Lower lobe of right lung (tissue), 2 donors: ENCODE measurements around the gene SPATA7. TPM values are rescaled to one million over a fixed set of nuclear protein-coding genes. Genes with fewer than 3 reads are reported as not detected.

Experiments
- ATAC-seq, 2 donors: fragments of 200-7000 bp; cut with Tn5 transposase; one replicate each; pipeline ENCODE4 v1.9.1; 2020 to 2022; ENCODE audit warnings: mild to moderate bottlenecking in 2 of 2, moderate library complexity in 2 of 2
- DNase-seq: peaks from one replicate; pipeline ENCODE4 v3.0.0-alpha.2; 2020
- H3K27ac ChIP-seq: fragments of 200-600 bp; one replicate; pipeline ENCODE4 v1.8.0; 2022
- H3K27me3 ChIP-seq: fragments of 200-600 bp; one replicate; pipeline ENCODE4 v1.8.0; 2022; ENCODE audit warnings: low read depth
- H3K36me3 ChIP-seq: fragments of 200-600 bp; one replicate; pipeline ENCODE4 v1.8.0; 2022; ENCODE audit warnings: mild to moderate bottlenecking
- H3K4me1 ChIP-seq: fragments of 200-600 bp; one replicate; pipeline ENCODE4 v1.8.0; 2022
- H3K4me3 ChIP-seq: fragments of 200-600 bp; one replicate; pipeline ENCODE4 v1.8.0; 2022; ENCODE audit warnings: mild to moderate bottlenecking
- H3K9me3 ChIP-seq: fragments of 200-600 bp; one replicate; pipeline ENCODE4 v1.8.0; 2022
- intact Hi-C: fragments of 100-400 bp; cut with DNase I; formaldehyde crosslinking; loops from one replicate; pipeline ENCODE4 v1.11.0; 2022
- total RNA-seq: library from RNA; stranded (reverse); fragmentation: NEBNext Ultra II Directional; extraction: Animal tissue kit (Norgen Biotek cat#: 25700); gene quantifications from one replicate; pipeline ENCODE4 v1.2.1, GENCODE V29; 2021
- TF ChIP-seq, protein P1 (sequence below): fragments of 200-600 bp; IDR thresholded peaks from one replicate; pipeline ENCODE4 v1.8.0; 2022; ENCODE audit warnings: antibody characterized with exemption, mild to moderate bottlenecking
- donor health status: DM: no; HTN: yes; CAD: no; lungs with severe emphysema.

The SPATA7 gene
- total RNA-seq, 1 donor from 2014 or later = 12.4 TPM

DNA sequence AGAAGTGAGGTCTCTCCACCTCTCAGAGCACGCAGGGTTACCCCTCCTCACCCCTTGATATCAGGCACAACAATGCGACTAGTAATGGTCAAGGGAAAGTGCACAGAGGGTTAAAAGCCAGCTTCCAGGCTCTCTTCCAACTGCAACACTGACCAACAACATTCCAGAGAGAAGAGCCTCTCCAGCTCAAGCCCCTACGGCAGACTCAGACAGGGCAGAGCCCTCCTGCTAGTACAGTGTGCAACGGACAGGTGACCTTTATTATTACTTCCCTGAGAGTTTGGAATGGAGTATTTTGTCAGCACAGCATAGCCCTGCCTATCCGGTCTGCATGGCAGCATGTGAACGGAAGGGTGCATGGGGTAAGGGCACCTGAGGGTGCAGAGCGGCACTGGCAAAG lies 96.3 kb downstream of the SPATA7 start:
- TF ChIP-seq, protein P1, sequence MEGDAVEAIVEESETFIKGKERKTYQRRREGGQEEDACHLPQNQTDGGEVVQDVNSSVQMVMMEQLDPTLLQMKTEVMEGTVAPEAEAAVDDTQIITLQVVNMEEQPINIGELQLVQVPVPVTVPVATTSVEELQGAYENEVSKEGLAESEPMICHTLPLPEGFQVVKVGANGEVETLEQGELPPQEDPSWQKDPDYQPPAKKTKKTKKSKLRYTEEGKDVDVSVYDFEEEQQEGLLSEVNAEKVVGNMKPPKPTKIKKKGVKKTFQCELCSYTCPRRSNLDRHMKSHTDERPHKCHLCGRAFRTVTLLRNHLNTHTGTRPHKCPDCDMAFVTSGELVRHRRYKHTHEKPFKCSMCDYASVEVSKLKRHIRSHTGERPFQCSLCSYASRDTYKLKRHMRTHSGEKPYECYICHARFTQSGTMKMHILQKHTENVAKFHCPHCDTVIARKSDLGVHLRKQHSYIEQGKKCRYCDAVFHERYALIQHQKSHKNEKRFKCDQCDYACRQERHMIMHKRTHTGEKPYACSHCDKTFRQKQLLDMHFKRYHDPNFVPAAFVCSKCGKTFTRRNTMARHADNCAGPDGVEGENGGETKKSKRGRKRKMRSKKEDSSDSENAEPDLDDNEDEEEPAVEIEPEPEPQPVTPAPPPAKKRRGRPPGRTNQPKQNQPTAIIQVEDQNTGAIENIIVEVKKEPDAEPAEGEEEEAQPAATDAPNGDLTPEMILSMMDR = no peak
- no peaks in the 10 kb centered on the region for H3K27me3 ChIP-seq
- intact Hi-C loops = no loop called here
- H3K4me1 ChIP-seq = no peaks in the 10 kb centered on the region
- DNase-seq = peak; percentile 58
- peak; percentile 92 to 94 for ATAC-seq
- no peak overlapping the region for H3K4me3 ChIP-seq
- peaks cover 69% of the 10 kb centered on the region for H3K36me3 ChIP-seq
- no peaks in the 10 kb centered on the region for H3K9me3 ChIP-seq
- H3K27ac ChIP-seq = peak overlapping the region; percentile 43

DNA sequence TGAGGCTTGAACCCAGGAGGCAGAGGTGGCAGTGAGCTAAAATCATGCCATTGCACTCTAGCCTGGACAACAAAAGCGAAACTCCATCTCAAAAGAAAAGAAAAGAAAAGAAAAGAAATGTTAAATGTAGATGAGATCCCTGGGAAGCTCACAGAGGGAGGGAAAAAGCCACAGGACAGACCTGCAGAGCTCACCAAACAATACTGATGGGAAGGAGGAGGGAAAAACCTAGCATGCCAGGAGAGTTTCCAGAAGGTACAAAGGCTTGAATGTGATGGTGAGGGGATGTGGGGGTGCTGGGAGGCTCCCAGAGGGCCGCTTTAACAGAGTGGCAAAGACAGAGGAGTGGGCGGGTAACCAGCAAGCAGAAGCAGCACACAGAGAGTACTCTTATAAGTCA lies 97.1 kb downstream of the SPATA7 start:
- ATAC-seq (no peak), DNase-seq (no peak)
- Histone ChIP-seq H3K36me3 (peaks cover 69% of the 10 kb centered on the region), H3K9me3 (no peaks in the 10 kb centered on the region), H3K27ac (peak overlapping the region; percentile 41), H3K4me3 (no peak overlapping the region), H3K27me3 (no peaks in the 10 kb centered on the region), H3K4me1 (no peaks in the 10 kb centered on the region)
- TF ChIP-seq, protein P1 = no peak
- intact Hi-C loops = no loop called here

Other genes with a start within 250 kb of the SPATA7 start
- gene KCNK10, start 62.4 kb upstream of the SPATA7 start, total RNA-seq = not detected
- 47.6 TPM for gene PTPN21, start 169.3 kb downstream of the SPATA7 start, total RNA-seq
- 67.3 TPM for gene ZC3H14, start 177.4 kb downstream of the SPATA7 start, total RNA-seq